Ovary (tissue), 3 donors: ENCODE results near the gene MBP.

Source experiments
- CTCF ChIP-seq, 3 donors: fragments of 450-650 bp in 2 of 3; fragments of 200-600 bp in 1 of 3; IDR thresholded peaks; one replicate each; pipeline versions ENCODE4 v1.5.1 to v1.8.0; 2016 to 2022; ENCODE audit warnings: antibody characterized with exemption in 3 of 3, mild to moderate bottlenecking in 1 of 3
- EP300 ChIP-seq: sonication (generic); formaldehyde crosslinking; IDR thresholded peaks from one replicate; pipeline ENCODE4 v1.6.1; 2017; ENCODE audit warnings: antibody characterized with exemption
- POLR2A ChIP-seq: fragments of 450-650 bp; IDR thresholded peaks from one replicate; pipeline ENCODE4 v1.6.1; 2017; ENCODE audit warnings: antibody characterized with exemption, mild to moderate bottlenecking, moderate library complexity
- donor health status: DM: no; HTN: no; CAD: no.

- TF ChIP-seq CTCF (IDR thresholded peaks at IDR 0.05) (no peak), POLR2A (no peak), EP300 (no peak)
These were observed 19.9 kb downstream of the MBP start for GRCh38 chr18:77112747-77113092.
